Lung (tissue), 12 donors: ENCODE results near the gene SNHG17. TPM values are rescaled to one million over a fixed set of nuclear protein-coding genes. Genes with fewer than 3 reads are reported as not detected.

Experiments
- ATAC-seq: fragments of 200-7000 bp; cut with Tn5 transposase; one replicate; pipeline ENCODE4 v1.9.1; 2020; ENCODE audit warnings: moderate number of reproducible peaks; ENCODE audit not compliant: insufficient read depth, low FRiP score
- DNase-seq, 3 donors: peaks; one replicate each; pipeline ENCODE4 v3.0.0-alpha.2; 2013 to 2017
- H3K27ac ChIP-seq, 2 donors: one replicate each; pipeline ENCODE4 v1.5.1; 2013; ENCODE audit warnings: mild to moderate bottlenecking in 2 of 2, moderate library complexity in 2 of 2, control low read depth in 1 of 2, inconsistent platforms in 1 of 2, low read depth in 1 of 2, low read length in 1 of 2
- H3K27me3 ChIP-seq, 3 donors: one replicate each; pipeline ENCODE4 v1.5.1; 2013; ENCODE audit warnings: low read length in 2 of 3; ENCODE audit not compliant: control insufficient read depth in 3 of 3, insufficient read depth in 3 of 3
- H3K36me3 ChIP-seq, 4 donors: one replicate each; pipeline ENCODE4 v1.5.1; 2013; ENCODE audit warnings: low read length in 4 of 4, mild to moderate bottlenecking in 1 of 4, moderate library complexity in 1 of 4; ENCODE audit not compliant: control insufficient read depth in 4 of 4, insufficient read depth in 4 of 4
- H3K4me1 ChIP-seq, 5 donors: one replicate each; pipeline ENCODE4 v1.5.1; 2013; ENCODE audit warnings: low read length in 5 of 5, mild to moderate bottlenecking in 2 of 5, moderate library complexity in 1 of 5; ENCODE audit not compliant: control insufficient read depth in 5 of 5, insufficient read depth in 5 of 5
- H3K4me3 ChIP-seq: one replicate; pipeline ENCODE4 v1.5.1; 2013; ENCODE audit warnings: mild to moderate bottlenecking, control low read depth, moderate library complexity
- H3K9ac ChIP-seq, 2 donors: one replicate each; pipeline ENCODE4 v1.5.1; 2013; ENCODE audit warnings: low read length in 2 of 2, control low read depth in 1 of 2; ENCODE audit not compliant: insufficient read depth in 1 of 2
- H3K9me3 ChIP-seq, 4 donors: one replicate each; pipeline ENCODE4 v1.5.1; 2013; ENCODE audit warnings: low read length in 3 of 4, mild to moderate bottlenecking in 1 of 4, moderate library complexity in 1 of 4; ENCODE audit not compliant: control insufficient read depth in 4 of 4, insufficient read depth in 3 of 4
- whole genome bisulfite sequencing, 2 donors: extraction: QIAGEN DNeasy Blood & Tissue Kit; methylation state at CpG; one replicate each; pipeline ENCODE4 v1.1.7; 2013; 5-methylcytosine and 5-hydroxymethylcytosine counted together
- polyA plus RNA-seq, 2 donors: library from polyadenylated mRNA; stranded (reverse); fragments of 200-250 nt; gene quantifications; one replicate each; pipeline ENCODE4 v1.2.1, GENCODE V29; 2013
- total RNA-seq, 2 donors: library from RNA; depleted of rRNA in 1 of 2; stranded (reverse); fragments of >200 nt in 1 of 2; gene quantifications; one replicate each; pipeline ENCODE4 v1.2.1, GENCODE V29; 2014 to 2021
- TF ChIP-seq, protein P1 (sequence below): IDR thresholded peaks from 2 replicates; pipeline ENCODE4 v1.5.1; 2012; ENCODE audit warnings: mild to moderate bottlenecking; ENCODE audit errors: control extremely low read depth, extremely low read depth
- donor health status: control.
- donor health status: control.
- donor health status: Bipolar disorder and iron deficiency.
- donor health status: healthy.
- donor health status: DM: yes; HTN: yes; CAD: no.

The SNHG17 gene
- total and polyA plus RNA-seq, 4 donors, result 11.9 to 52.4 (median 34.0) TPM

DNA sequence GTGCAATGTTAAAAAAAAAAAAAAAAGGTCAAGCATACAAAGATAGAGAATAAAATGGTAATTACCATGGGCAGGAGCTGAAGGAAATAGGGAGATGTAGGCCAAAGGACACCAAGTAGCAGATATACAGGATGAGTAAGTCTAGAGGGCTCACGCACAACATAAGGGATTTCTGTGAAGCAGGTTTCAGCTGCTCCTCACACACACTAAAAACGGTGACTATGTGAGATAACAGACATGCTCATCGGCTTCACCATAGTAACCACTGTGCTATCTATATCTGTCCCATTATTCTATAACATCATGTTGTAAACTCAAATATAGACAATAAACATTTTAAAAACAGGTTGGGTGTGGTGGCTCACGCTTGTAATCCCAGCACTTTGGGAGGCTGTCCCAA is 11.6 kb downstream of the SNHG17 start:
- Histone ChIP-seq H3K9me3 (no peaks in the 10 kb centered on the region), H3K4me3 (no peak overlapping the region), H3K27me3 (no peaks in the 10 kb centered on the region), H3K27ac (no peak overlapping the region), H3K4me1 (peaks cover 0 to 2% (median 0%) of the 10 kb centered on the region in 5 donors), H3K36me3 (peaks cover 45 to 89% (median 53%) of the 10 kb centered on the region in 4 donors), H3K9ac (no peak overlapping the region)
- 92 to 94% methylated on average over 4 of the region's 4 CpGs for WGBS, 2 donors
- no peak for DNase-seq
- no peak for ATAC-seq
- TF ChIP-seq, protein P1, sequence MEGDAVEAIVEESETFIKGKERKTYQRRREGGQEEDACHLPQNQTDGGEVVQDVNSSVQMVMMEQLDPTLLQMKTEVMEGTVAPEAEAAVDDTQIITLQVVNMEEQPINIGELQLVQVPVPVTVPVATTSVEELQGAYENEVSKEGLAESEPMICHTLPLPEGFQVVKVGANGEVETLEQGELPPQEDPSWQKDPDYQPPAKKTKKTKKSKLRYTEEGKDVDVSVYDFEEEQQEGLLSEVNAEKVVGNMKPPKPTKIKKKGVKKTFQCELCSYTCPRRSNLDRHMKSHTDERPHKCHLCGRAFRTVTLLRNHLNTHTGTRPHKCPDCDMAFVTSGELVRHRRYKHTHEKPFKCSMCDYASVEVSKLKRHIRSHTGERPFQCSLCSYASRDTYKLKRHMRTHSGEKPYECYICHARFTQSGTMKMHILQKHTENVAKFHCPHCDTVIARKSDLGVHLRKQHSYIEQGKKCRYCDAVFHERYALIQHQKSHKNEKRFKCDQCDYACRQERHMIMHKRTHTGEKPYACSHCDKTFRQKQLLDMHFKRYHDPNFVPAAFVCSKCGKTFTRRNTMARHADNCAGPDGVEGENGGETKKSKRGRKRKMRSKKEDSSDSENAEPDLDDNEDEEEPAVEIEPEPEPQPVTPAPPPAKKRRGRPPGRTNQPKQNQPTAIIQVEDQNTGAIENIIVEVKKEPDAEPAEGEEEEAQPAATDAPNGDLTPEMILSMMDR, result no peak

GRCh38 chr20:38421915-38422314 is 13.2 kb downstream of the SNHG17 start:
- Histone ChIP-seq H3K9me3 (no peaks in the 10 kb centered on the region), H3K27me3 (no peaks in the 10 kb centered on the region), H3K36me3 (peaks cover 46 to 76% (median 49%) of the 10 kb centered on the region in 4 donors), H3K27ac (no peak overlapping the region), H3K4me3 (no peak overlapping the region), H3K9ac (no peak overlapping the region), H3K4me1 (peaks cover 0 to 2% (median 0%) of the 10 kb centered on the region in 5 donors)
- DNase-seq, result no peak
- ATAC-seq, result no peak
- TF ChIP-seq, protein P1, result no peak
- 86 to 92% methylated on average over 10 of the region's 10 CpGs for WGBS, 2 donors

DNA sequence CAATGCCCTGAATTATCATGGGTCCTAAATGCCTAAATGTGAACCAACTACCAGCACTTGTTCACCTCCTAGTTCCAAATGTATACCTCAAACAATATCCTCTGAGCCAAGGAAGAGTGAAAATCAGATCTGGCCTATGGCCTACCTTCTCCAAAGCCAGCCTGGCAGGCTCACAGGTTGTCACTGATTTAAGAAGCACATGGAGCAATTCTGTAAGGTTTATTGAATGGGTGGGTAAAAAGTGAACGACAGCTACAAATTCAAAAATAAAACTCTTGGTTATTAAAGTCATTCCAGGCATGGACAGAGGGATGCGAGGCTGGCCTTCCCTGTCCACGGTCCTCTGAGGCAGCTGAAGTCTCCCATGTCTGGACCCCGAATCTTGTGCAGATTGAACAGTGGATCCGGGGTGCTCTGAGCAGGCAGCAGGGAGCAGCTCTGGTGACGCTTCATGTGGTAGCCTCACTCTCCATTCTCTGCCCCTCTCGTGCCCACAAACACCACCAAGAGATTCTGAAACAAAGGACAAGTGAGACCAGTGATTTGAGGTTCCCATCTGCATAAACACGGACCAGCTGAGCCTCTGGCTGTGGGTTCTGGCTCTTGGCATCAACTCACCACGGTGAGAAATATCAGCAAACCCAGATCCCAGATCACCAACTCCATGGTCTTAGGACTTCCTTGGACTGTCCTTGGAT is 14.6 kb downstream of the SNHG17 start:
- peaks cover 0 to 2% (median 0%) of the 10 kb centered on the region in 5 donors for H3K4me1 ChIP-seq
- peaks cover 35 to 69% (median 44%) of the 10 kb centered on the region in 4 donors for H3K36me3 ChIP-seq
- TF ChIP-seq, protein P1, result no peak

More for the DNA sequence above, 14.6 kb downstream of the SNHG17 start:
- Histone ChIP-seq H3K9me3 (no peaks in the 10 kb centered on the region), H3K4me3 (no peak overlapping the region), H3K9ac (no peak overlapping the region), H3K27ac (no peak overlapping the region), H3K27me3 (no peaks in the 10 kb centered on the region)
- ATAC-seq (no peak), DNase-seq (no peak)
- 96 to 97% methylated on average over 9 of the region's 9 CpGs for WGBS, 2 donors
